Measurements from ENCODE around the gene NEK5. TPM values are rescaled to one million over a fixed set of nuclear protein-coding genes. Genes with fewer than 3 reads are reported as not detected.
"Not testable (repeated sequence)": the region's sequence is repeated elsewhere in the genome, so short reads cannot be mapped to it uniquely, and the experiment has no call there.

NEK5 gene
- total RNA-seq, 1 donor from 2014 or later = 0.07 TPM

DNA sequence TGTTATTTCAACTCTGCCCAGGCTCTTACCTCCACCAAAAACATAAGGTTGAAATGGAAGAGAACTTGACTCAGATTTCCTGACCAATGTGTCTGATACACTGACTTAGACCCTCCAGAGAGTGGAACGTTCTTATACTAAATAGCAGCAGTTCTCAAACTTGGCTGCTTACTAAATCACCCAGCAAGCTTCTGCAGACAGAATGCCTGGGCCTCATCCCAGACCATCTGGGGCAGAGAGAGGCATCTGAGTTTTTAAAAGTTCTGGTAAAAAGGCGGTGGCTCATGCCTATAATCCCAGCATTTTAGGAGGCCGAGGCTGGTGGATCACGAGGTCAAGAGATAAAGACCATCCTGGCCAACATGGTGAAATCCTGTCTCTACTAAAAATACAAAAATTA is 46.3 kb downstream of the NEK5 start:
- DNase-seq (ENCODE audit: low read depth, low spot score) = no peak

GRCh38 chr13:52079891-52080290 is 49.0 kb downstream of the NEK5 start:
- not testable (repeated sequence) for DNase-seq (ENCODE audit: low read depth, low spot score)

GRCh38 chr13:52070929-52071523 is 57.8 kb downstream of the NEK5 start:
- DNase-seq (ENCODE audit: low read depth, low spot score) = no peak

GRCh38 chr13:52067237-52067636 is 61.6 kb downstream of the NEK5 start:
- DNase-seq (ENCODE audit: low read depth, low spot score) = no peak

- peak; percentile 17 for DNase-seq (ENCODE audit: low read depth, low spot score)
Measured at GRCh38 chr13:52061587-52061986, 67.3 kb downstream of the NEK5 start.

- DNase-seq (ENCODE audit: low read depth, low spot score) = not testable (repeated sequence)
Measured at GRCh38 chr13:52061064-52061463, 67.8 kb downstream of the NEK5 start.

DNA sequence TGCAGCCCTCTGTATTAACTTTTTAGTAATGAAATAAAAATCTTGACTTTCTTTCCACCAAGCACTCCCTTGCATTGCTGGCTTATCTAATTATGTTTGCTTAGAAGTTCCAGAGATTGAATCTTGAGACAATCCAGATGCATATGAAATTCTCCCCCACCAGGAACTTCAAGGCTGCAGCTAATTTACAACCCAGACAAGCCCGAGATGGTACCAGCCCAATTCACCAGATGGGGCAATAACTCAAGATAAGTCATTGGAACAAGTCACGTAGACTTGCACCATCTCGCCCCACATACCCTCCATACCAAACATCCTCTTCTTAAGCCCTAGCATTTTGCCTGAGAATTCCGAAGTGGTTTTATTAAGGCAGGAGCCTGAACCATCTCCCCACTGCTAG is 75.4 kb downstream of the NEK5 start:
- DNase-seq (ENCODE audit: low read depth, low spot score) = no peak

GRCh38 chr13:52051400-52051799 is 77.5 kb downstream of the NEK5 start:
- no peak for DNase-seq (ENCODE audit: low read depth, low spot score)

DNA sequence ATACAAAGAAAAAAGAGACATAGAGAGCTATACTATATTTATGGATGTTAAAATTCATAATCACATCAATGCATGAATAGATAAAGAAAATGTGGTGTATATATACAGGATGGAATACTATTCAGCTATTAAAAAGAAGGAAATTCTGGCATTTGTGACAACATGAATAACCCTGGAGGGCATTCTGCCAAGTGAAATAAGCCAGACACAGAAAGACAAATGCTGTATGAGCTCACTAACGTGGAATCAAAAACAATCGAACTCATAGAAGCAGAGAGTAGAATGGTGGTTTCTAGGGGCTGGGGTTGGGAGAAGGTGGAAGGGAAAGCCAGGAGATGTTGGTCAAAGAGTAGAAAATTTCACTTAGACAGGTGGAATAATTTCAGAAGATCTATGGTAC is 80.4 kb downstream of the NEK5 start:
- no peak for DNase-seq (ENCODE audit: low read depth, low spot score)

DNA sequence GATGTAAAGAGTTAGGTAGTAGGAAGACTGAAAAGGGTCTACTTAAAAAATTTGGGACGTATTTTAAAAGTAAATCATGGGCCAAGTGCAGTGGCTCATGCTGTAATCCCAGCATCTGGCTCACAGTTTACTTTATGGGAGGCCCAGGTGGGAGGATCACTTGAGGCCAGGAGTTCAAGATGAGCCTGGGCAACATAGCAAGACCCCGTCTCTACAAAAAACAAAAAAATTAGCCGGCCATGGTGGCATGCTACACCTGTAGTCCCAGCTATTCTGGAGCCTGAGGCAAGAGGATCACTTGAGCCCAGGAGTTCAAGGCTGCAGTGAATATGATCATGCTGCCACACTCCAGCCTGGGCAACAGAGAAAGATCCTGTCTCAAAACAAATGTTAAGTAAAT is 81.4 kb downstream of the NEK5 start:
- DNase-seq (ENCODE audit: low read depth, low spot score) = no peak

DNA sequence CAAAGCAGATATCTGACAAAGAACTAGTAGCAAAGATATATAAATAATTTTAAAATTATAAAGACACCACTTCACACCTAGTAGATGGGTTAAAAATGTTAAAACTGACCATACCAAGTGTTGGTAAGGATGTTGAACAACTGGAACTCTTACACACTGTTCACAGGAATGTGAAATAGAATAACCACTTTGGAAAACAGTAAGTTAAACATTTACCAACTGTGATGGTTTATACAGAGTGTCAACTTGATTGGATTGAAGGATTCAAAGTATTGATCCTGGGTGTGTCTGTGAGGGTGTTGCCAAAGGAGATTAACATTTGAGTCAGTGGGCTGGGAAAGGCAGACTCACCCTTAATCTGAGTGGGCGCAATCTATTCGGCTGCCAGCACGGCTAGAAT is 85.2 kb downstream of the NEK5 start:
- no peak for DNase-seq (ENCODE audit: low read depth, low spot score)

DNA sequence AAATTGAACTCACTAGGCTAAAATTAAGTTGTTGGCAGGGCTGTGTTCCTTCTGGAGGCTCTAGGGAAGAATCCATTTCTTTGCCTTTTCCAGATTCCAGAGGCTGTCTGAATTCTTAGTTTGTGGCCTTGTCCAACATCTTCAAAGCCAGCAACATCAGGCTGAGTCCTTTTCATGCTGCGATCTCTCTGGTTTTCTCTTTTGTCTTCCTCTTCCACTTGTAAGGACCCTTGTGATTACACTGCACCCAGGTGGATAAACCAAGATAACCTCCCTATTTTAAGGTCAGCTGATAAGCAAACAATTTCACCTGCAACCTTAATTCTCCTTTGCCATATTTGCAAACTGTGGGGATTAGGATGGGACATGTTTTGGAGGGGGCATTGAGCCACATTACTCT is 92.8 kb downstream of the NEK5 start:
- DNase-seq (ENCODE audit: low read depth, low spot score) = no peak

DNA sequence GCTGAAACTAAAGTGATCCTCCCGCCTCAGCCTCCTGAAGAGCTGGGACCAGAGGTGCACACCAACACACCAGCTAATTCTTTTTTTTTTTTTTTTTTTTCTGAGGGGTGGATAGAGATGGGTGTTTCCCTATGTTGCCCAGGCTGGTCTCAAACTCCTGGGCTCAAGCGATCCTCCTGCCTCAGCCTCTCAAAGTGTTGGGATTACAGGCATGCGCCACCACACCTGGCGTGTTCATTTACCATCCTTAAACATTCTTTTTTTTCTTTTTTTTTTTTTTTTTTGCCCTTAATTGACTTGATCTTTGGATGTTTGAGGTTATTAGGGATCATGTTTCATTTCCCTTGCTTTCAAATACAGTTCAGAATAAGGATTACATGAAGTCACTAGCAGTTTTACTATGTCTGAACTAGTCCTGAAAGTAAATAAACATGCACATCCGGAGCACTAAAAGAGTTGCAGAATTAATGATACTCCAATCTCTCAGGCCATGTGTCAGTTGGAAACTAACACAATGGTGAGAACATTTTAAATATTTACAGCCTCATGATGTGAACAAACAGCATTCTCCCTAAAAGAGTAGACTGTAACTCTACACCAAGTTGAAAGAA is 94.2 kb downstream of the NEK5 start:
- no peak for DNase-seq (ENCODE audit: low read depth, low spot score)

DNA sequence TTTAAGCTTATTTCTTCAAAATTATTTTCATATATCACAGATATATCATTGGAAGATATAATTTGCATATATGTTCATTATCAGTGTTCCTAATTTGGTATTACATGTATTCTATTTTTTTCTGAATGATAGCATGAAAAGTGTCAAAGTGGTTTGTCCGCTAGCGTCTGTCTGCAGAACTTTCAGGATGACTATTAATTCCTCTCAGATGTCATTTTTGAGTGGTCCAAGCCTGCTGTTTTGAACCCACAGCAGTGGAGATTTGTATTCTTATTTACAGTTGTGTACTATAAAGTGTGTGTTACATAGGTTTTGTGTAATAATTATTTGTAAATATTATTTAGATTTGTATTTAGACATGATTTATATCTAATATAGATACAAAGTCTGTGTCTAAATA is 95.8 kb downstream of the NEK5 start:
- no peak for DNase-seq (ENCODE audit: low read depth, low spot score)

- DNase-seq (ENCODE audit: low read depth, low spot score) = not testable (repeated sequence)
Measured at GRCh38 chr13:52030401-52030800, 98.5 kb downstream of the NEK5 start.

GRCh38 chr13:52029569-52029968 is 99.3 kb downstream of the NEK5 start:
- no peak for DNase-seq (ENCODE audit: low read depth, low spot score)

- no peak for DNase-seq (ENCODE audit: low read depth, low spot score)
Measured at GRCh38 chr13:52027832-52028231, 101.0 kb downstream of the NEK5 start.

DNA sequence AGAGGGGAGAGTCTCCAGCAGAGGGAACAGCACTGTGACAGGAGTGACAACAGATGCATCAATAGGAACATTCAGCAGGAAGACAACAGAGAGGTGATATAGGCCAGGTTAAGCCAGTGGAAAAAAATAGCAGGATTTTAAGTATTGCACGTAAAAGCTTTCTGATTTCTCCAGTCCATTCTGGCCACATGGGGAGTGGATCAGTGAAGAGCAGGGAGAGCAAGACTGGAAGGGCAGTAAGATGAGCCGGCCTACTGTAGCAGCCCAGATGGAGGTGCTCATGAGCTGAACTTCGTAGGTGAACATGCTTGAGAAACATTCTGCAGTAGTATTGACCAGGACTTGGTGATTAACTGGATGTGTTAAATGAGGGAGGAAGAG is 102.6 kb downstream of the NEK5 start:
- DNase-seq (ENCODE audit: low read depth, low spot score) = no peak

GRCh38 chr13:52025475-52026245 is 103.2 kb downstream of the NEK5 start:
- no peak for DNase-seq (ENCODE audit: low read depth, low spot score)

- no peak for DNase-seq (ENCODE audit: low read depth, low spot score)
Measured at GRCh38 chr13:52024481-52024880, 104.4 kb downstream of the NEK5 start, which contains the start of gene UTP14C. TSS of gene UTP14C (plus strand) at chr13:52024691. CDS start at chr13:52028805, 4,114 bp downstream.

DNA sequence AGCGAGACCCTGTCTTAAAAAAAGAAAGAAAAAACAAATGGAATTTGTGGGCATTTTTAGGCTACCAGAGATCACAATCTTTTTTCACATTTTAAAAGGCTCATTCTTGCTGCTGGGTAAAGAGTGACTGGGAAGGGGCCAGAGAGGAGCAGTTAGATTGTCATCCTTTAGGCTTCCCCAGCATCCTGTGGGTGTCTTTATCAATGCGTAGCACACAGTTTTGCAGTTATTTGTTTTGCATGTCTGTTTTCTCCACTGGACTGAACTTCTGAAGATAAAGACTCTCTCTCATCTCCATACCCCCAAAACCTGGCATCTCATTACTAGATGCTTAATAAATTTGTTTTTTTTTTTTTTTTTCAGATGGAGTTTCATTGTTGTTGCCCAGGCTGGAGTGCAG is 106.5 kb downstream of the NEK5 start:
- DNase-seq (ENCODE audit: low read depth, low spot score) = no peak

GRCh38 chr13:52020191-52020590 is 108.7 kb downstream of the NEK5 start:
- no peak for DNase-seq (ENCODE audit: low read depth, low spot score)

DNA sequence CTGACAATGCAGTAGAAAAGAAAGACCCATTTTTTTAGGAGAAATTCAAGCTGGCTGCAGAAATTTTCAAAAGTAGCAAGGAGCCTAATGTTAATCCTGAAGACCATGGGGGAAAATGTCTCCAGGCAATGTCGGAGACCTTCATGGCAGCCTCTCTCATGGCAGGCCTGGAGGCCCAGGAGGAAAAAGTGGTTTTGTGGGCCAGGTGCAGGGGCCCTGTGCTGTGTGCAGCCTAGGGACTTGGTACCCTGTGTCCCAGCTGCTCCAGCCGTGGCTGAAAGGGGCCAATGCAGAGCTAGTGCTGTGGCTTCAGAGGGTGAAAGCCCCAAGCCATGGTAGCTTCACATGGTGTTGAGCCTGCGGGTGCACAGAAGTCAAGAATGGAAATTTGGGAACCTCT is 112.6 kb downstream of the NEK5 start:
- no peak for DNase-seq (ENCODE audit: low read depth, low spot score)
